Fibroblast of lung (primary cell): ENCODE measurements around the gene DIP2C. TPM values are rescaled to one million over a fixed set of nuclear protein-coding genes. Genes with fewer than 3 reads are reported as not detected.

Experiments
- DNase-seq, 2 donors: peaks; one replicate each; pipeline versions ENCODE4 v3.0.0 to v3.0.0-alpha.2; 2010; ENCODE audit warnings: low read depth in 2 of 2
- H2AFZ ChIP-seq: 2 replicates; pipeline ENCODE4 v1.5.1; 2012; ENCODE audit warnings: low read length, control low read depth, inconsistent platforms
- H3K27ac ChIP-seq: 2 replicates; pipeline ENCODE4 v1.5.1; 2011; ENCODE audit warnings: low read length, control low read depth; ENCODE audit not compliant: insufficient read depth
- H3K27me3 ChIP-seq: 2 replicates; pipeline ENCODE4 v1.5.1; 2011; ENCODE audit warnings: mild to moderate bottlenecking, low read length; ENCODE audit not compliant: control insufficient read depth, insufficient read depth
- H3K36me3 ChIP-seq: 2 replicates; pipeline ENCODE4 v1.5.1; 2011; ENCODE audit warnings: low read length; ENCODE audit not compliant: control insufficient read depth, insufficient read depth
- H3K4me1 ChIP-seq: 2 replicates; pipeline ENCODE4 v1.5.1; 2011; ENCODE audit warnings: low read length; ENCODE audit not compliant: control insufficient read depth, insufficient read depth; ENCODE audit errors: extremely low read depth
- H3K4me2 ChIP-seq: 2 replicates; pipeline ENCODE4 v1.5.1; 2011; ENCODE audit warnings: low read length, control low read depth; ENCODE audit not compliant: insufficient read depth; ENCODE audit errors: extremely low read depth
- H3K4me3 ChIP-seq, 4 experiments: fragments of 200-600 bp in 1 of 4; sonication (generic) in 1 of 4; replicated peaks in 1 of 4; 2 replicates each; pipeline ENCODE4 v1.5.1; 2011 to 2016; ENCODE audit warnings: low read length in 4 of 4, low read depth in 3 of 4, mild to moderate bottlenecking in 3 of 4, control low read depth in 2 of 4, inconsistent platforms in 1 of 4, mixed read lengths in 1 of 4; ENCODE audit not compliant: insufficient read depth in 1 of 4; ENCODE audit errors: control extremely low read depth in 1 of 4
- H3K79me2 ChIP-seq: 2 replicates; pipeline ENCODE4 v1.5.1; 2012; ENCODE audit warnings: mild to moderate bottlenecking, low read length, inconsistent platforms; ENCODE audit not compliant: control insufficient read depth, insufficient read depth
- H3K9ac ChIP-seq: 2 replicates; pipeline ENCODE4 v1.5.1; 2011; ENCODE audit warnings: mild to moderate bottlenecking, low read length, control low read depth; ENCODE audit not compliant: insufficient read depth
- H3K9me3 ChIP-seq: 2 replicates; pipeline ENCODE4 v1.5.1; 2012; ENCODE audit warnings: low read depth, low read length; ENCODE audit not compliant: control insufficient read depth, insufficient read depth
- H4K20me1 ChIP-seq: 2 replicates; pipeline ENCODE4 v1.5.1; 2011; ENCODE audit warnings: low read length; ENCODE audit not compliant: control insufficient read depth, insufficient read depth; ENCODE audit errors: extremely low read depth
- CTCF ChIP-seq, 2 donors: IDR thresholded peaks in 1 of 2; conservative IDR thresholded peaks in 1 of 2; 1 replicate in 1 of 2; 2 replicates in 1 of 2; pipeline ENCODE4 v1.5.1; 2011 to 2012; ENCODE audit warnings: low read length in 2 of 2, control low read depth in 1 of 2, inconsistent platforms in 1 of 2, low read depth in 1 of 2, mild to moderate bottlenecking in 1 of 2
- EZH2 ChIP-seq: IDR thresholded peaks from 2 replicates; pipeline ENCODE4 v1.5.1; 2012; ENCODE audit warnings: low read length, control low read depth, mild to moderate bottlenecking; ENCODE audit errors: missing control alignments
- polyA plus RNA-seq, 2 donors: library from polyadenylated mRNA; depleted of rRNA in 1 of 2; stranded (reverse) in 1 of 2; unstranded in 1 of 2; fragments of >200 nt; gene quantifications; 2 replicates each; pipeline ENCODE4 v1.2.1, GENCODE V29; 2011 to 2012; ENCODE audit warnings: missing spikeins in 1 of 2
- total RNA-seq: library from RNA; depleted of rRNA; stranded (reverse); fragments of >200 nt; gene quantifications from 2 replicates; pipeline ENCODE4 v1.2.1, GENCODE V29; 2014

DIP2C gene
- total and polyA plus RNA-seq, 2 donors (not counting 1 experiment from before 2014, with no cell fraction given): 10.7 to 18.3 TPM

- no peak overlapping the region for H3K9ac ChIP-seq
- H3K9me3 ChIP-seq: no peaks in the 10 kb centered on the region
- no peaks in the 10 kb centered on the region for H3K36me3 ChIP-seq
- H3K79me2 ChIP-seq: peaks cover 1% of the 10 kb centered on the region
- H3K27me3 ChIP-seq: no peaks in the 10 kb centered on the region
- TF ChIP-seq CTCF (conservative IDR thresholded peaks at IDR 0.05 in 1 of 2, IDR thresholded peaks at IDR 0.05 in 1 of 2; ENCODE audit: low read depth in 1 of 2, low read length in 2 of 2) (no peak), EZH2 (no peak)
- H2AFZ ChIP-seq: no peak overlapping the region
- no peak overlapping the region for H3K4me3 ChIP-seq
- no peaks in the 10 kb centered on the region for H4K20me1 ChIP-seq
- no peaks in the 10 kb centered on the region for H3K4me1 ChIP-seq
- DNase-seq: peak in 1 of 2 donors; percentile 30
- no peak overlapping the region for H3K4me2 ChIP-seq
- no peak overlapping the region for H3K27ac ChIP-seq
Measured at GRCh38 chr10:543862-544822, 145.3 kb downstream of the DIP2C start.

GRCh38 chr10:543131-543530 is 146.3 kb downstream of the DIP2C start:
- Histone ChIP-seq H3K27me3 (no peaks in the 10 kb centered on the region), H3K4me2 (no peak overlapping the region), H3K9me3 (no peaks in the 10 kb centered on the region), H3K36me3 (no peaks in the 10 kb centered on the region), H2AFZ (no peak overlapping the region), H3K4me1 (no peaks in the 10 kb centered on the region), H3K79me2 (no peaks in the 10 kb centered on the region), H3K27ac (no peak overlapping the region), H3K4me3 (no peak overlapping the region), H4K20me1 (no peaks in the 10 kb centered on the region), H3K9ac (no peak overlapping the region)
- DNase-seq: peak in 1 of 2 donors; percentile 25
- TF ChIP-seq EZH2 (no peak), CTCF (conservative IDR thresholded peaks at IDR 0.05 in 1 of 2, IDR thresholded peaks at IDR 0.05 in 1 of 2; ENCODE audit: low read depth in 1 of 2, low read length in 2 of 2) (no peak)

GRCh38 chr10:541750-542371 is 147.6 kb downstream of the DIP2C start:
- TF ChIP-seq CTCF (conservative IDR thresholded peaks at IDR 0.05 in 1 of 2, IDR thresholded peaks at IDR 0.05 in 1 of 2; ENCODE audit: low read depth in 1 of 2, low read length in 2 of 2) (no peak), EZH2 (no peak)
- Histone ChIP-seq H3K4me3 (no peak overlapping the region), H3K9me3 (no peaks in the 10 kb centered on the region), H3K27me3 (no peaks in the 10 kb centered on the region), H3K4me1 (no peaks in the 10 kb centered on the region), H3K4me2 (no peak overlapping the region), H3K27ac (no peak overlapping the region), H3K79me2 (peaks cover 2% of the 10 kb centered on the region), H2AFZ (no peak overlapping the region), H4K20me1 (no peaks in the 10 kb centered on the region), H3K9ac (no peak overlapping the region), H3K36me3 (no peaks in the 10 kb centered on the region)
- DNase-seq: no peak
